Tibial nerve (tissue), 4 donors: Measurements from ENCODE around the gene MYH6.

Experiments
- CTCF ChIP-seq, 5 experiments: fragments of 200-600 bp in 3 of 5; fragments of 450-650 bp in 2 of 5; sonication (generic) in 3 of 5; IDR thresholded peaks; one replicate each; pipeline ENCODE4 v1.5.1; 2016 to 2019; ENCODE audit warnings: antibody characterized with exemption in 5 of 5, mild to moderate bottlenecking in 3 of 5, moderate library complexity in 2 of 5
- EP300 ChIP-seq, 2 donors: sonication (generic); formaldehyde crosslinking; IDR thresholded peaks; one replicate each; pipeline ENCODE4 v1.6.1; 2017; ENCODE audit warnings: antibody characterized with exemption in 2 of 2, mild to moderate bottlenecking in 1 of 2
- POLR2A ChIP-seq, 2 donors: fragments of 450-650 bp; IDR thresholded peaks; one replicate each; pipeline ENCODE4 v1.6.1; 2017; ENCODE audit warnings: antibody characterized with exemption in 2 of 2, mild to moderate bottlenecking in 2 of 2, moderate library complexity in 2 of 2

DNA sequence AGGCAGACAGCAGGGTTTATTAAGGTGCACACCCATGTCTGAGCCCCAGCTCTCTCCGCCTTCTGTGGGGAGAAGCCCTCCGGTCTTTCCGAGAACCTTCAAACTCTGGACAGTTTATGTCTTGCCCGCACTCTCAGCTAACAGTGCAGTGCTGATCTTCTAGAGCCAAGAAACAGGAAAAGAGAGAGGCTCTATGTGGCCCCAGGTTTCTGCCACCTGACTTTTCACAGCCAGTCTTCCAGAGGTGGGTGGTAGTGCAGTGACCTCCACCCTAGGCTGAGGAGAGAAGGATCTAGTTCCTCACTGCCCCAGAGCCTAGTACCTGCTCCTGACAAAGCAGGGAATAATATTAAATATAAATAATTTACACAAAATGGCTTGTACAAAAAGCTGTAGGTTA is 51.4 kb downstream of the MYH6 start:
- TF ChIP-seq CTCF (IDR thresholded peaks at IDR 0.05) (no peak), POLR2A (IDR thresholded peaks at IDR 0.05) (no peak), EP300 (IDR thresholded peaks at IDR 0.05) (no peak)
